Thyroid gland (tissue), 4 donors: Measurements from ENCODE around the gene TGM2. TPM values are rescaled to one million over a fixed set of nuclear protein-coding genes. Genes with fewer than 3 reads are reported as not detected.
A peak's percentile ranks its signal among the peaks of the same experiment; 100 is the strongest.

Experiments
- DNase-seq, 2 donors: peaks; one replicate each; pipeline ENCODE4 v3.0.0-alpha.2; 2019
- H3K27ac ChIP-seq, 3 donors: fragments of 200-600 bp; sonication (generic); 1 replicate in 2 of 3; 2 replicates in 1 of 3; pipeline ENCODE4 v1.5.1; 2016 to 2019; ENCODE audit warnings: mild to moderate bottlenecking in 1 of 3, moderate library complexity in 1 of 3
- H3K27me3 ChIP-seq: fragments of 200-600 bp; sonication (generic); one replicate; pipeline ENCODE4 v1.5.1; 2019
- H3K36me3 ChIP-seq, 2 donors: fragments of 200-600 bp; sonication (generic); one replicate each; pipeline ENCODE4 v1.5.1; 2016 to 2019
- H3K4me1 ChIP-seq, 2 donors: fragments of 200-600 bp; sonication (generic); one replicate each; pipeline ENCODE4 v1.5.1; 2017 to 2019
- H3K4me3 ChIP-seq, 3 donors: fragments of 200-600 bp; sonication (generic); replicated peaks in 1 of 3; 1 replicate in 2 of 3; 2 replicates in 1 of 3; pipeline ENCODE4 v1.5.1; 2016; ENCODE audit warnings: mild to moderate bottlenecking in 1 of 3
- H3K9me3 ChIP-seq: fragments of 200-600 bp; sonication (generic); one replicate; pipeline ENCODE4 v1.5.1; 2017
- POLR2A ChIP-seq, 2 donors: fragments of 450-650 bp; IDR thresholded peaks; one replicate each; pipeline ENCODE4 v1.6.1; 2017; ENCODE audit warnings: antibody characterized with exemption in 2 of 2, mild to moderate bottlenecking in 2 of 2, moderate library complexity in 1 of 2
- WGBS, 2 donors: methylation state at CpG; one replicate each; pipeline ENCODE4 v1.1.5; 2017; 5-methylcytosine and 5-hydroxymethylcytosine counted together
- intact Hi-C: fragments of 100-400 bp; cut with DNase I; formaldehyde crosslinking; loops from one replicate; pipeline ENCODE4 v1.15.1; 2023
- total RNA-seq, 4 donors: library from RNA; depleted of rRNA; stranded (reverse); fragments of >200 nt; gene quantifications; one replicate each; pipeline ENCODE4 v1.2.3, GENCODE V29; 2016
- TF ChIP-seq, protein P1 (sequence below), 6 experiments: fragments of 200-600 bp in 3 of 6; fragments of 450-650 bp in 3 of 6; sonication (generic) in 3 of 6; IDR thresholded peaks; one replicate each; pipeline ENCODE4 v1.5.1; 2016 to 2019; ENCODE audit warnings: antibody characterized with exemption in 6 of 6, mild to moderate bottlenecking in 2 of 6, inconsistent platforms in 1 of 6, moderate library complexity in 1 of 6

Gene TGM2
- total RNA-seq, 4 donors from 2014 or later: 16.9 to 133 (median 18.4) TPM

DNA sequence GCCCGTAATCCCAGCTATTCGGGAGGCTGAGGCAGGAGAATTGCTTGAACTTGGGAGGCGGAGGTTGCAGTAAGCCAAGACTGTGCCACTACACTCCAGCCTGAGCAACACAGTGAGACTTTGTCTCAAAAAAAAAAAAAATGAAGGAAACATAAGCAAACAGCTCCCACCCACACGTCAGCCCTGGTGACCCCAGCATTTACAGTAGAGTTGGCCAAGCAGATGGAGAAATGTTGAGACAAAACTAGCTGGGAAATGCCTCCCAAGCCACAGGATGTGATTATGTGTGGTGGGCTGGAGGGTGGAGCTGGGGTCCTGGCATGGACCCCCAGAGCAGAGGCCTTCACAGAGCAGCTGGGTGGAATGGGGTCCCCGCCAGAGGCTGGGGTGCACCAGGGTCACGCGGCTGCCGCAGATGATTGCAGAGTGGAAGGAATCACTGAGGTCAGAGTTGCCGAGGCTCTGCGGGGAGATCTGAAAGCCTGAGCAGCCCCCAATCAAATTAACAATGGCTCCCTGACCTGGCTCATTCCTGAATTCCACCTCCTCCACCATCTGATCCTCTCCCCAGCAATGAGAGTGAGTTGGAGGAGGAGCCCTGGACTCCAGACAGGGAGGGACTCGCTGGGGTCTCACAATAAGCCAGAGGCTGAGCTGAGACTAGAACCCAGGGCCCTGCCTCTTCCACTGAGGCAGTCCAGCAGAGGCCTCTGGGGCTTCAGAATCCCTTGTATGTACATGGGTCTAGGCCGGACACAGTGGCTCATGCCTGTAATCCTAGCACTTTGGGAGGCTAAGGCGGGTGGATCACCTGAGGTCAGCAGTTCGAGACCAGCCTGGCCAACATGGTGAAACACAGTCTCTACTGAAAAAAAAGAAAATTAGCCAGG is 34.7 kb upstream of the TGM2 start:
- Histone ChIP-seq H3K27me3 (no peaks in the 10 kb centered on the region), H3K4me3 (no peak overlapping the region), H3K36me3 (no peaks in the 10 kb centered on the region), H3K4me1 (peaks cover 0 to 4% of the 10 kb centered on the region in 2 donors), H3K9me3 (no peaks in the 10 kb centered on the region), H3K27ac (no peak overlapping the region)
- 82 to 85% methylated on average over 14 of the region's 14 CpGs for WGBS, 2 donors
- TF ChIP-seq POLR2A (IDR thresholded peaks at IDR 0.05): no peak
- TF ChIP-seq, protein P1, sequence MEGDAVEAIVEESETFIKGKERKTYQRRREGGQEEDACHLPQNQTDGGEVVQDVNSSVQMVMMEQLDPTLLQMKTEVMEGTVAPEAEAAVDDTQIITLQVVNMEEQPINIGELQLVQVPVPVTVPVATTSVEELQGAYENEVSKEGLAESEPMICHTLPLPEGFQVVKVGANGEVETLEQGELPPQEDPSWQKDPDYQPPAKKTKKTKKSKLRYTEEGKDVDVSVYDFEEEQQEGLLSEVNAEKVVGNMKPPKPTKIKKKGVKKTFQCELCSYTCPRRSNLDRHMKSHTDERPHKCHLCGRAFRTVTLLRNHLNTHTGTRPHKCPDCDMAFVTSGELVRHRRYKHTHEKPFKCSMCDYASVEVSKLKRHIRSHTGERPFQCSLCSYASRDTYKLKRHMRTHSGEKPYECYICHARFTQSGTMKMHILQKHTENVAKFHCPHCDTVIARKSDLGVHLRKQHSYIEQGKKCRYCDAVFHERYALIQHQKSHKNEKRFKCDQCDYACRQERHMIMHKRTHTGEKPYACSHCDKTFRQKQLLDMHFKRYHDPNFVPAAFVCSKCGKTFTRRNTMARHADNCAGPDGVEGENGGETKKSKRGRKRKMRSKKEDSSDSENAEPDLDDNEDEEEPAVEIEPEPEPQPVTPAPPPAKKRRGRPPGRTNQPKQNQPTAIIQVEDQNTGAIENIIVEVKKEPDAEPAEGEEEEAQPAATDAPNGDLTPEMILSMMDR (IDR thresholded peaks at IDR 0.05): no peak
- intact Hi-C loops: no loop called here
- DNase-seq: no peak

DNA sequence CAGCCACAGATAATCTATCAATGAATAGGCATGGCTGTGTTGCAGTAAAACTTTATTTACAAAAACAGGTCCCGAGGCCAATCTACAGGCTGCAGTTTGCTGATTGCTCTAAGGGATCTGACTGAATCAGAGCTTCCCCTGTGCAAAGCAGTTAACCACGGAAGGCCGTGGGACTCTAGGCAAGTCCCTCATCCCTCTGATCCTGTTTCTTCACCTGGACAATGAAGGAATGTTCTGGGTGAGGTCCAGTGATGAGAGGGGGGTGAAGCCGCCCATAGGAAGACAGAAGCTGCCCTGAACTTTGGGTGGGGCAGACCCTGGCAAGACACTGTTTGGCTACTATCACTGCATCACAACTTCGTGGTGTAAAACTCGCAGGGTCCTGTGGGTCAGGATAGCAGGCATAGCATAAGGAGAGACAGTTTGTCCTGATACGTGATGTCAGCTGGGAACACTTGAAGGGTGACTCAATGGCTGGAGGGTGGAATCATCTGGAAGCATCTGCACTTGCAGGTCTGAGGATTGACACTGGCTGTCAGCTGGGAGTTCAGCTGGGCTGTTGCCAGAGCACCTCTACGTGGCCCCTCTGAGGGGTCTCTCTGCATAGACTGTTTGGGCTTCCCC is 33.3 kb upstream of the TGM2 start:
- no peak overlapping the region for H3K27ac ChIP-seq
- DNase-seq: no peak
- H3K4me3 ChIP-seq: no peak overlapping the region
- peaks cover 0 to 4% of the 10 kb centered on the region in 2 donors for H3K4me1 ChIP-seq
- no peak for TF ChIP-seq POLR2A (IDR thresholded peaks at IDR 0.05)
- TF ChIP-seq, protein P1 (IDR thresholded peaks at IDR 0.05): no peak
- H3K27me3 ChIP-seq: no peaks in the 10 kb centered on the region
- intact Hi-C loops: no loop called here
- no peaks in the 10 kb centered on the region for H3K9me3 ChIP-seq
- WGBS, 2 donors: 79 to 87% methylated on average over 7 to 8 of the region's 8 CpGs
- H3K36me3 ChIP-seq: no peaks in the 10 kb centered on the region

DNA sequence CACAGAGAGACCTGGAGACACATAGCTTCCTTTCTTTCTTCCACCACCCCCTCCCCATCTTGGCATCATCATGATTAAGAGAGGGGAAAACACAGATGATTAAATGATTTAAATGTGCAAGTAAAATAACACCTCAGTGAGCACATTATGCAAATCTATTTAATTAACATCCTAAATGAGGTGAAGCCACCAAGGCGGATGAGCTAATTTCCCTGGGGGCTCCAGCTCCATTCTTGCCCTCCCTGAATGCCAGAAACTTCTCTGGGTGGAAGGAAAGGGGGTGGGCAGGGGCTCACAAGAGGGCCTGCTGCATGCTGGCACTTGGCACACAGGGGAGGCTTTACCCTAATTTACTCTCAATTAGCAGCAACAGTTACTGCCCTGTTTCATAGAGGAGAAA is 32.5 kb upstream of the TGM2 start:
- no peak for DNase-seq
- WGBS, 2 donors: 74 to 78% methylated on average over 1 of the region's 1 CpG
- Histone ChIP-seq H3K27ac (no peak overlapping the region), H3K36me3 (no peaks in the 10 kb centered on the region), H3K27me3 (no peaks in the 10 kb centered on the region), H3K4me3 (no peak overlapping the region), H3K9me3 (no peaks in the 10 kb centered on the region), H3K4me1 (peaks cover 0 to 4% of the 10 kb centered on the region in 2 donors)
- TF ChIP-seq POLR2A (IDR thresholded peaks at IDR 0.05): no peak
- TF ChIP-seq, protein P1 (IDR thresholded peaks at IDR 0.05): no peak
- intact Hi-C loops: no loop called here

- Histone ChIP-seq H3K9me3 (no peaks in the 10 kb centered on the region), H3K36me3 (no peaks in the 10 kb centered on the region), H3K27me3 (no peaks in the 10 kb centered on the region), H3K4me1 (peaks cover 0 to 4% of the 10 kb centered on the region in 2 donors), H3K4me3 (no peak overlapping the region), H3K27ac (no peak overlapping the region)
- 77 to 79% methylated on average over 5 of the region's 5 CpGs for WGBS, 2 donors
- no peak for TF ChIP-seq POLR2A (IDR thresholded peaks at IDR 0.05)
- TF ChIP-seq, protein P1 (IDR thresholded peaks at IDR 0.05): no peak
- intact Hi-C loops: no loop called here
- DNase-seq: no peak
These were observed 32.1 kb upstream of the TGM2 start for GRCh38 chr20:38197217-38197616.

GRCh38 chr20:38196592-38196991 is 31.5 kb upstream of the TGM2 start:
- WGBS, 2 donors: 53 to 61% methylated on average over 4 to 5 of the region's 5 CpGs
- TF ChIP-seq, protein P1 (IDR thresholded peaks at IDR 0.05): no peak
- no peak for TF ChIP-seq POLR2A (IDR thresholded peaks at IDR 0.05)
- H3K36me3 ChIP-seq: no peaks in the 10 kb centered on the region
- intact Hi-C loops: no loop called here
- H3K27ac ChIP-seq: no peak overlapping the region
- DNase-seq: peak; percentile 26 to 35
- peaks cover 0 to 4% of the 10 kb centered on the region in 2 donors for H3K4me1 ChIP-seq
- no peak overlapping the region for H3K4me3 ChIP-seq
- no peaks in the 10 kb centered on the region for H3K9me3 ChIP-seq
- H3K27me3 ChIP-seq: no peaks in the 10 kb centered on the region
